H9 (cell line): ENCODE data around the gene STIM2. TPM values are rescaled to one million over a fixed set of nuclear protein-coding genes. Genes with fewer than 3 reads are reported as not detected.

Experiments used
- DNase-seq: peaks from one replicate; pipeline ENCODE4 v3.0.0-alpha.2; 2017
- H2AFZ ChIP-seq: one replicate; pipeline ENCODE4 v1.6.1; 2013; ENCODE audit warnings: mild to moderate bottlenecking, low read length, control low read depth, moderate library complexity
- H2AK5ac ChIP-seq: 2 replicates; pipeline ENCODE4 v1.6.1; 2013; ENCODE audit warnings: low read length, control low read depth, mixed read lengths; ENCODE audit not compliant: insufficient read length
- H2BK120ac ChIP-seq: one replicate; pipeline ENCODE4 v1.6.1; 2013; ENCODE audit warnings: low read depth, mild to moderate bottlenecking, low read length, control low read depth, inconsistent platforms; ENCODE audit not compliant: poor library complexity, severe bottlenecking
- H2BK12ac ChIP-seq: 2 replicates; pipeline ENCODE4 v1.6.1; 2013; ENCODE audit warnings: low read length, control low read depth, mixed read lengths, low read depth; ENCODE audit not compliant: insufficient read length
- H2BK15ac ChIP-seq: 2 replicates; pipeline ENCODE4 v1.6.1; 2013; ENCODE audit warnings: low read depth, low read length, control low read depth
- H2BK20ac ChIP-seq: one replicate; pipeline ENCODE4 v1.6.1; 2013; ENCODE audit warnings: low read depth, mild to moderate bottlenecking, low read length, control low read depth, inconsistent platforms; ENCODE audit not compliant: poor library complexity, severe bottlenecking
- H2BK5ac ChIP-seq: 2 replicates; pipeline ENCODE4 v1.6.1; 2013; ENCODE audit warnings: low read length, control low read depth, mixed read lengths; ENCODE audit not compliant: insufficient read length
- H3K14ac ChIP-seq: 2 replicates; pipeline ENCODE4 v1.6.1; 2013; ENCODE audit warnings: low read length, control low read depth; ENCODE audit not compliant: insufficient read depth
- H3K18ac ChIP-seq: 2 replicates; pipeline ENCODE4 v1.6.1; 2013; ENCODE audit warnings: low read depth, mild to moderate bottlenecking, mixed read lengths, low read length, control low read depth; ENCODE audit not compliant: insufficient read length
- H3K23ac ChIP-seq: 2 replicates; pipeline ENCODE4 v1.6.1; 2013; ENCODE audit warnings: low read length, control low read depth, mixed read lengths, low read depth; ENCODE audit not compliant: insufficient read length
- H3K23me2 ChIP-seq: 2 replicates; pipeline ENCODE4 v1.6.1; 2013; ENCODE audit warnings: low read depth, mild to moderate bottlenecking, mixed read lengths, low read length, control low read depth; ENCODE audit not compliant: insufficient read length, poor library complexity, severe bottlenecking
- H3K27ac ChIP-seq: 2 replicates; pipeline ENCODE4 v1.5.1; 2013; ENCODE audit warnings: low read length, control low read depth, mixed read lengths, low read depth; ENCODE audit not compliant: insufficient read length
- H3K27me3 ChIP-seq: 2 replicates; pipeline ENCODE4 v1.6.1; 2013; ENCODE audit warnings: low read length, control low read depth, inconsistent platforms; ENCODE audit not compliant: insufficient read depth
- H3K4ac ChIP-seq: 2 replicates; pipeline ENCODE4 v1.6.1; 2013; ENCODE audit warnings: low read depth, mild to moderate bottlenecking, control low read depth, inconsistent platforms, low read length, moderate library complexity
- H3K4me1 ChIP-seq: 2 replicates; pipeline ENCODE4 v1.6.1; 2013; ENCODE audit warnings: low read length, control low read depth, inconsistent platforms; ENCODE audit not compliant: insufficient read depth
- H3K4me2 ChIP-seq: 2 replicates; pipeline ENCODE4 v1.6.1; 2013; ENCODE audit warnings: low read length, control low read depth, mixed read lengths; ENCODE audit not compliant: insufficient read length, insufficient read depth
- H3K56ac ChIP-seq: 2 replicates; pipeline ENCODE4 v1.6.1; 2013; ENCODE audit warnings: low read depth, mild to moderate bottlenecking, mixed read lengths, low read length, control low read depth; ENCODE audit not compliant: insufficient read length
- H3K79me1 ChIP-seq: 2 replicates; pipeline ENCODE4 v1.6.1; 2013; ENCODE audit warnings: low read depth, mild to moderate bottlenecking, moderate library complexity, low read length, control low read depth, inconsistent platforms; ENCODE audit not compliant: insufficient read depth, poor library complexity, severe bottlenecking
- H3K79me2 ChIP-seq: 2 replicates; pipeline ENCODE4 v1.6.1; 2013; ENCODE audit warnings: low read length, control low read depth, inconsistent platforms; ENCODE audit not compliant: insufficient read depth
- H3K9ac ChIP-seq: 2 replicates; pipeline ENCODE4 v1.6.1; 2013; ENCODE audit warnings: low read length, control low read depth, mixed read lengths; ENCODE audit not compliant: insufficient read length; ENCODE audit errors: extremely low read depth
- H3K9me3 ChIP-seq: one replicate; pipeline ENCODE4 v1.6.1; 2013; ENCODE audit warnings: low read depth, low read length, inconsistent platforms; ENCODE audit not compliant: control insufficient read depth
- H3T11ph ChIP-seq: one replicate; pipeline ENCODE4 v1.6.1; 2013; ENCODE audit warnings: mild to moderate bottlenecking, low read length, control low read depth, inconsistent platforms
- H4K20me1 ChIP-seq: one replicate; pipeline ENCODE4 v1.6.1; 2013; ENCODE audit not compliant: control insufficient read depth, insufficient read length, insufficient read depth
- H4K5ac ChIP-seq: 2 replicates; pipeline ENCODE4 v1.6.1; 2013; ENCODE audit warnings: low read depth, mild to moderate bottlenecking, mixed read lengths, low read length, control low read depth; ENCODE audit not compliant: insufficient read length
- H4K8ac ChIP-seq: replicated peaks from 2 replicates; pipeline ENCODE4 v1.6.1; 2013; ENCODE audit warnings: low read length, control low read depth, mixed read lengths, low read depth; ENCODE audit not compliant: insufficient read length
- H4K91ac ChIP-seq: 2 replicates; pipeline ENCODE4 v1.6.1; 2013; ENCODE audit warnings: low read depth, mild to moderate bottlenecking, moderate library complexity, mixed read lengths, low read length, control low read depth; ENCODE audit not compliant: insufficient read length
- H3K27ac Mint-ChIP-seq, 3 experiments: 2 replicates in 2 of 3; 3 replicates in 1 of 3; pipeline ENCODE4 v1.8.0; 2020 to 2021; ENCODE audit warnings: mixed read lengths in 3 of 3, mild to moderate bottlenecking in 1 of 3, moderate library complexity in 1 of 3
- H3K27me3 Mint-ChIP-seq: 2 replicates; pipeline ENCODE4 v1.8.0; 2021; ENCODE audit warnings: low read depth, mild to moderate bottlenecking, moderate library complexity, mixed read lengths
- H3K36me3 Mint-ChIP-seq, 3 experiments: 2 replicates in 2 of 3; 3 replicates in 1 of 3; pipeline ENCODE4 v1.8.0; 2020 to 2021; ENCODE audit warnings: low read depth in 3 of 3, mixed read lengths in 3 of 3; ENCODE audit not compliant: insufficient read depth in 1 of 3
- H3K4me1 Mint-ChIP-seq, 2 experiments: 2 replicates each; pipeline ENCODE4 v1.8.0; 2020; ENCODE audit warnings: mixed read lengths in 2 of 2
- H3K4me3 Mint-ChIP-seq, 2 experiments: 2 replicates in 1 of 2; 3 replicates in 1 of 2; pipeline ENCODE4 v1.8.0; 2020 to 2021; ENCODE audit warnings: mild to moderate bottlenecking in 2 of 2, mixed read lengths in 2 of 2, moderate library complexity in 1 of 2
- H3K9me3 Mint-ChIP-seq, 2 experiments: 2 replicates in 1 of 2; 3 replicates in 1 of 2; pipeline ENCODE4 v1.8.0; 2020; ENCODE audit warnings: mild to moderate bottlenecking in 2 of 2, mixed read lengths in 2 of 2, moderate library complexity in 1 of 2
- CTCF ChIP-seq: fragments of 200-600 bp; sonication (generic); conservative IDR thresholded peaks from 3 replicates; pipeline ENCODE4 v1.8.0; 2021; ENCODE audit warnings: antibody characterized with exemption, mild to moderate bottlenecking
- WGBS: extraction: QIAGEN DNeasy Blood & Tissue Kit; methylation state at CpG from one replicate; pipeline ENCODE4 v1.1.7; 2013; ENCODE audit warnings: missing lambda C conversion rate, low lambda C conversion rate, mixed read lengths; ENCODE audit not compliant: insufficient read length; ENCODE audit errors: extremely low coverage; 5-methylcytosine and 5-hydroxymethylcytosine counted together
- total RNA-seq: library from RNA; stranded (reverse); gene quantifications from 2 replicates; pipeline ENCODE4 v1.2.1, GENCODE V29; 2021

The STIM2 gene
- total RNA-seq, 1 experiment from 2014 or later, result 26.2 TPM

- Histone ChIP-seq H4K8ac (no peak overlapping the region), H3K79me2 (peaks cover 2% of the 10 kb centered on the region; the same call in 1 of the 2 replicates)
- H3K27ac Mint-ChIP-seq, result no peak overlapping the region
Observed at GRCh38 chr4:26891867-26892266, 31.2 kb downstream of the STIM2 start.

More at GRCh38 chr4:26891867-26892266, 31.2 kb downstream of the STIM2 start:
- no peaks in the 10 kb centered on the region for H3K27me3 Mint-ChIP-seq
- no peaks in the 10 kb centered on the region for H3K4me1 ChIP-seq
- H4K20me1 ChIP-seq, result no peaks in the 10 kb centered on the region
- no peak overlapping the region for H3K4ac ChIP-seq
- TF ChIP-seq CTCF, result no peak
- H3K79me1 ChIP-seq, result no peaks in the 10 kb centered on the region
- peaks cover 0 to 9% of the 10 kb centered on the region in 2 experiments; a peak in 1 of 5 replicates for H3K9me3 Mint-ChIP-seq
- DNase-seq, result no peak
- no peak overlapping the region for H3K18ac ChIP-seq
- H2BK20ac ChIP-seq, result no peak overlapping the region
- H3K9me3 ChIP-seq, result no peaks in the 10 kb centered on the region
- no peak overlapping the region for H4K91ac ChIP-seq
- no peak overlapping the region for H3K27ac ChIP-seq
- H3K14ac ChIP-seq, result no peak overlapping the region
- no peak overlapping the region for H2BK120ac ChIP-seq
- no peak overlapping the region for H4K5ac ChIP-seq
- WGBS, result no CpG with 5 or more reads among the region's 6 CpGs
- H3K23ac ChIP-seq, result no peak overlapping the region
- peaks cover 9 to 15% (median 10%) of the 10 kb centered on the region in 3 experiments for H3K36me3 Mint-ChIP-seq
- H2BK12ac ChIP-seq, result no peak overlapping the region
- no peak overlapping the region for H2BK5ac ChIP-seq
- H3K9ac ChIP-seq, result no peak overlapping the region
- no peaks in the 10 kb centered on the region for H3K23me2 ChIP-seq
- no peaks in the 10 kb centered on the region for H3K27me3 ChIP-seq
- no peak overlapping the region for H2BK15ac ChIP-seq
- no peak overlapping the region for H3T11ph ChIP-seq
- no peak overlapping the region for H3K4me3 Mint-ChIP-seq
- H2AK5ac ChIP-seq, result no peak overlapping the region
- H3K56ac ChIP-seq, result no peak overlapping the region
- no peak overlapping the region for H2AFZ ChIP-seq
- no peaks in the 10 kb centered on the region; a peak in 1 of 4 replicates for H3K4me1 Mint-ChIP-seq
- no peak overlapping the region for H3K4me2 ChIP-seq
